Body of pancreas (tissue), 4 donors: ENCODE measurements around the gene NANOS1.
A peak's percentile ranks its signal among the peaks of the same experiment; 100 is the strongest.

Experiments
- CTCF ChIP-seq, 7 experiments: fragments of 450-650 bp in 4 of 7; fragments of 200-600 bp in 3 of 7; sonication (generic) in 3 of 7; IDR thresholded peaks; one replicate each; pipeline ENCODE4 v1.5.1; 2016 to 2019; ENCODE audit warnings: antibody characterized with exemption in 7 of 7
- POLR2A ChIP-seq, 3 donors: fragments of 450-650 bp; IDR thresholded peaks; one replicate each; pipeline ENCODE4 v1.6.1; 2016; ENCODE audit warnings: antibody characterized with exemption in 3 of 3, mild to moderate bottlenecking in 2 of 3

GRCh38 chr10:119080521-119081259 is 51.2 kb downstream of the NANOS1 start, which contains the start of gene EIF3A:
- no peak for TF ChIP-seq CTCF (IDR thresholded peaks at IDR 0.05)
- peak; percentile 92 to 98 (median 98) for TF ChIP-seq POLR2A (IDR thresholded peaks at IDR 0.05)
